Measurements from ENCODE around the gene TMA7B.
A peak's percentile ranks its signal among the peaks of the same experiment; 100 is the strongest.

TMA7B gene

GRCh38 chr22:39928536-39929520 lies 31.4 kb upstream of the TMA7B start:
- Histone ChIP-seq H3K9ac (ENCODE audit: low read length) (no peak overlapping the region), H3K4me3 (ENCODE audit: low read length) (no peak overlapping the region), H3K27ac (ENCODE audit: low read length) (no peak overlapping the region), H3K36me3 (replicated peaks; ENCODE audit: low read depth, low read length) (no peaks in the 10 kb centered on the region), H2AFZ (ENCODE audit: low read depth, low read length) (no peak overlapping the region), H3K9me3 (ENCODE audit: insufficient read depth, low read length) (no peaks in the 10 kb centered on the region), H3K27me3 (ENCODE audit: low read depth, low read length) (peaks cover 70% of the 10 kb centered on the region), H4K20me1 (ENCODE audit: insufficient read depth, low read length) (0 out of 2 replicates have a peak, but pooled peaks cover 3% of the 10 kb centered on the region), H3K4me1 (ENCODE audit: low read length) (no peaks in the 10 kb centered on the region), H3K4me2 (ENCODE audit: low read length) (no peak overlapping the region), H3K79me2 (ENCODE audit: low read length) (no peaks in the 10 kb centered on the region)
- TF ChIP-seq EZH2phosphoT487 (IDR thresholded peaks at IDR 0.05; ENCODE audit: low read depth) = no peak

- Histone ChIP-seq H2AFZ (ENCODE audit: low read depth, low read length) (no peak overlapping the region), H3K79me2 (ENCODE audit: low read length) (no peaks in the 10 kb centered on the region), H3K4me3 (ENCODE audit: low read length) (no peak overlapping the region), H3K9me3 (ENCODE audit: insufficient read depth, low read length) (no peaks in the 10 kb centered on the region), H3K27me3 (ENCODE audit: low read depth, low read length) (peaks cover 81% of the 10 kb centered on the region), H3K36me3 (replicated peaks; ENCODE audit: low read depth, low read length) (no peaks in the 10 kb centered on the region), H3K4me1 (ENCODE audit: low read length) (peaks cover 2% of the 10 kb centered on the region; the same call in 1 of the 2 replicates), H3K4me2 (ENCODE audit: low read length) (no peak overlapping the region), H4K20me1 (ENCODE audit: insufficient read depth, low read length) (0 out of 2 replicates have a peak, but pooled peaks cover 3% of the 10 kb centered on the region), H3K9ac (ENCODE audit: low read length) (no peak overlapping the region), H3K27ac (ENCODE audit: low read length) (no peak overlapping the region)
- no peak for TF ChIP-seq EZH2phosphoT487 (IDR thresholded peaks at IDR 0.05; ENCODE audit: low read depth)
Observed at GRCh38 chr22:39931251-39931650, 28.9 kb upstream of the TMA7B start.

DNA sequence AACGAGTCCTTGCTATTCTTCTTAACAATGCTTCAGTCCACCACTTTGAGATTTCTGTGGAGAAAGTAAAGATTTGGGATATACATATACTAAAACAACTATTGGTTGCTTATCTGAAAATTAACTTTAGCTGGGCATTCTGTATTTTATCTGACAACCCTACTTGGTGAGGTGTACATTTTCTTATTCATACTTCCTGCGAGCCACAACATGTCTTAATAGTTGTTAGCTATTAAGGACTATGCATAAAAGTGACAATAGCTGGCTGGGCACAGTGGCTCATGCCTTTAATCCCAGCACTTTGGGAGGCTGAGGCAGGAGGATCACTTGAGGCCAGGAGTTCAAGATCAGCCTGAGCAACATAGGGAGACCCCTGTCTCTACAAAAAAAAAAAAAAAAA lies 28.0 kb upstream of the TMA7B start:
- Histone ChIP-seq H3K4me3 (ENCODE audit: low read length) (no peak overlapping the region), H3K4me1 (ENCODE audit: low read length) (peaks cover 5% of the 10 kb centered on the region; the same call in 1 of the 2 replicates), H3K36me3 (replicated peaks; ENCODE audit: low read depth, low read length) (no peaks in the 10 kb centered on the region), H3K9me3 (ENCODE audit: insufficient read depth, low read length) (no peaks in the 10 kb centered on the region), H3K79me2 (ENCODE audit: low read length) (no peaks in the 10 kb centered on the region), H3K27ac (ENCODE audit: low read length) (no peak overlapping the region), H2AFZ (ENCODE audit: low read depth, low read length) (no peak overlapping the region), H3K9ac (ENCODE audit: low read length) (no peak overlapping the region), H3K27me3 (ENCODE audit: low read depth, low read length) (peaks cover 84% of the 10 kb centered on the region), H4K20me1 (ENCODE audit: insufficient read depth, low read length) (0 out of 2 replicates have a peak, but pooled peaks cover 3% of the 10 kb centered on the region), H3K4me2 (ENCODE audit: low read length) (no peak overlapping the region)
- TF ChIP-seq, protein P1, sequence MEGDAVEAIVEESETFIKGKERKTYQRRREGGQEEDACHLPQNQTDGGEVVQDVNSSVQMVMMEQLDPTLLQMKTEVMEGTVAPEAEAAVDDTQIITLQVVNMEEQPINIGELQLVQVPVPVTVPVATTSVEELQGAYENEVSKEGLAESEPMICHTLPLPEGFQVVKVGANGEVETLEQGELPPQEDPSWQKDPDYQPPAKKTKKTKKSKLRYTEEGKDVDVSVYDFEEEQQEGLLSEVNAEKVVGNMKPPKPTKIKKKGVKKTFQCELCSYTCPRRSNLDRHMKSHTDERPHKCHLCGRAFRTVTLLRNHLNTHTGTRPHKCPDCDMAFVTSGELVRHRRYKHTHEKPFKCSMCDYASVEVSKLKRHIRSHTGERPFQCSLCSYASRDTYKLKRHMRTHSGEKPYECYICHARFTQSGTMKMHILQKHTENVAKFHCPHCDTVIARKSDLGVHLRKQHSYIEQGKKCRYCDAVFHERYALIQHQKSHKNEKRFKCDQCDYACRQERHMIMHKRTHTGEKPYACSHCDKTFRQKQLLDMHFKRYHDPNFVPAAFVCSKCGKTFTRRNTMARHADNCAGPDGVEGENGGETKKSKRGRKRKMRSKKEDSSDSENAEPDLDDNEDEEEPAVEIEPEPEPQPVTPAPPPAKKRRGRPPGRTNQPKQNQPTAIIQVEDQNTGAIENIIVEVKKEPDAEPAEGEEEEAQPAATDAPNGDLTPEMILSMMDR (IDR thresholded peaks at IDR 0.05; ENCODE audit: low read depth, low read length) = no peak
- no peak for TF ChIP-seq EZH2phosphoT487 (IDR thresholded peaks at IDR 0.05; ENCODE audit: low read depth)

- no peak overlapping the region for H3K4me3 ChIP-seq (ENCODE audit: low read length)
- no peaks in the 10 kb centered on the region for H3K79me2 ChIP-seq (ENCODE audit: low read length)
- H3K9ac ChIP-seq (ENCODE audit: low read length) = no peak overlapping the region
- H3K4me1 ChIP-seq (ENCODE audit: low read length) = peaks cover 5% of the 10 kb centered on the region; the same call in 1 of the 2 replicates
- no peaks in the 10 kb centered on the region for H3K9me3 ChIP-seq (ENCODE audit: insufficient read depth, low read length)
- no peaks in the 10 kb centered on the region for H3K36me3 ChIP-seq (replicated peaks; ENCODE audit: low read depth, low read length)
- H3K27ac ChIP-seq (ENCODE audit: low read length) = no peak overlapping the region
- H2AFZ ChIP-seq (ENCODE audit: low read depth, low read length) = no peak overlapping the region
- peaks cover 90% of the 10 kb centered on the region for H3K27me3 ChIP-seq (ENCODE audit: low read depth, low read length)
- H4K20me1 ChIP-seq (ENCODE audit: insufficient read depth, low read length) = 0 out of 2 replicates have a peak, but pooled peaks cover 3% of the 10 kb centered on the region
- TF ChIP-seq, protein P1 (IDR thresholded peaks at IDR 0.05; ENCODE audit: low read depth, low read length) = peak; percentile 82
- TF ChIP-seq EZH2phosphoT487 (IDR thresholded peaks at IDR 0.05; ENCODE audit: low read depth) = no peak
- no peak overlapping the region for H3K4me2 ChIP-seq (ENCODE audit: low read length)
Observed at GRCh38 chr22:39932918-39933649, 27.1 kb upstream of the TMA7B start.
